K562 (cell line): ENCODE measurements around the gene TTC19. TPM values are rescaled to one million over a fixed set of nuclear protein-coding genes. Genes with fewer than 3 reads are reported as not detected.
A peak's percentile ranks its signal among the peaks of the same experiment; 100 is the strongest.
"Not testable (repeated sequence)": the region's sequence is repeated elsewhere in the genome, so short reads cannot be mapped to it uniquely, and the experiment has no call there.

Experiments used
- ATAC-seq: fragments of 200-7000 bp; cut with Tn5 transposase; 3 replicates; pipeline ENCODE4 v1.9.1; 2020; ENCODE audit warnings: moderate library complexity
- BruUV-seq: library from RNA; stranded (reverse); fragments of 400-500 nt; replicated peaks from 2 replicates; lab custom pipeline; 2021; lab: Mats Ljungman, UMichigan
- CTCF ChIA-PET: fragments of 300-600 bp; formaldehyde crosslinking; extraction: SDS; loops from one replicate; lab custom pipeline; 2021; ENCODE audit warnings: low intra/inter-chr PET ratio; lab: Yijun Ruan, JAX
- POLR2A ChIA-PET: fragments of 300-600, 350-650 bp; sonication (Branson Sonifier 250); formaldehyde crosslinking; extraction: SDS; loops from one replicate; lab custom pipeline; 2021; ENCODE audit warnings: antibody characterized with exemption, inconsistent platforms; lab: Yijun Ruan, JAX
- DNase-seq, 4 experiments: peaks; one replicate each; pipeline versions ENCODE4 v3.0.0 to v3.0.0-alpha.2; 2011 to 2018; ENCODE audit warnings: low spot score in 3 of 4, mixed read lengths in 3 of 4; ENCODE audit errors: extremely low read depth in 1 of 4
- FAIRE-seq: peaks from 2 replicates; lab custom pipeline; 2011; peaks lifted over from hg19 to GRCh38; lab: Jason Lieb, UNC
- H2AFZ ChIP-seq: 2 replicates; pipeline ENCODE4 v1.6.0; 2011; ENCODE audit warnings: low read depth, low read length, control low read depth, inconsistent platforms
- H3K27ac ChIP-seq: fragments of 200-600 bp; 3 replicates; pipeline ENCODE4 v1.8.0; 2011; ENCODE audit warnings: low read depth, mild to moderate bottlenecking, control low read depth, inconsistent platforms, low read length, moderate library complexity, mixed read lengths; ENCODE audit errors: extremely low read depth
- H3K27me3 ChIP-seq, 2 experiments: fragments of 300-600 bp in 1 of 2; 2 replicates in 1 of 2; 3 replicates in 1 of 2; pipeline versions ENCODE4 v1.6.0 to v1.8.0; 2011; ENCODE audit warnings: inconsistent platforms in 2 of 2, low read length in 2 of 2, mild to moderate bottlenecking in 1 of 2, mixed read lengths in 1 of 2, moderate library complexity in 1 of 2; ENCODE audit not compliant: control insufficient read depth in 2 of 2, insufficient read depth in 2 of 2
- H3K36me3 ChIP-seq: fragments of 300-600 bp; 3 replicates; pipeline ENCODE4 v1.8.0; 2011; ENCODE audit warnings: mild to moderate bottlenecking, low read length, inconsistent platforms; ENCODE audit not compliant: control insufficient read depth, insufficient read depth
- H3K4me1 ChIP-seq, 2 experiments: fragments of 200-600 bp in 1 of 2; replicated peaks in 1 of 2; 2 replicates in 1 of 2; 3 replicates in 1 of 2; pipeline versions ENCODE4 v1.5.1 to v1.8.0; 2011; ENCODE audit warnings: inconsistent platforms in 2 of 2, low read length in 2 of 2, mild to moderate bottlenecking in 1 of 2, mixed read lengths in 1 of 2, moderate library complexity in 1 of 2; ENCODE audit not compliant: control insufficient read depth in 2 of 2, insufficient read depth in 2 of 2
- H3K4me2 ChIP-seq: 2 replicates; pipeline ENCODE4 v1.6.1; 2011; ENCODE audit warnings: low read length, control low read depth, inconsistent platforms, mixed read lengths; ENCODE audit not compliant: insufficient read depth
- H3K4me3 ChIP-seq: fragments of 200-600 bp; sonication (generic), shearing (Covaris generic); 2 replicates; pipeline ENCODE4 v1.5.1; 2016; ENCODE audit warnings: control low read depth, inconsistent platforms
- H3K79me2 ChIP-seq: fragments of 200-600 bp; 3 replicates; pipeline ENCODE4 v1.8.0; 2011; ENCODE audit warnings: low read length, inconsistent platforms; ENCODE audit not compliant: control insufficient read depth, insufficient read depth
- H3K9ac ChIP-seq, 2 experiments: 2 replicates each; pipeline versions ENCODE4 v1.6.0 to v1.6.1; 2011; ENCODE audit warnings: low read depth in 2 of 2, low read length in 2 of 2, control low read depth in 1 of 2, inconsistent platforms in 1 of 2, mild to moderate bottlenecking in 1 of 2, mixed read lengths in 1 of 2; ENCODE audit not compliant: insufficient read depth in 1 of 2
- H3K9me1 ChIP-seq: one replicate; pipeline ENCODE4 v1.6.0; 2011; ENCODE audit warnings: inconsistent platforms, mild to moderate bottlenecking, low read length, moderate library complexity; ENCODE audit not compliant: control insufficient read depth, insufficient read depth
- H3K9me3 ChIP-seq: replicated peaks from 2 replicates; pipeline ENCODE4 v1.5.1; 2011; ENCODE audit warnings: low read depth, low read length, inconsistent platforms; ENCODE audit not compliant: control insufficient read depth, insufficient read depth
- H4K20me1 ChIP-seq: replicated peaks from 2 replicates; pipeline ENCODE4 v1.6.1; 2011; ENCODE audit warnings: low read length, inconsistent platforms, mixed read lengths; ENCODE audit not compliant: control insufficient read depth, insufficient read depth
- CBFA2T2 ChIP-seq: fragments of 450-650 bp; conservative IDR thresholded peaks from 2 replicates; pipeline ENCODE4 v1.6.1; 2017; ENCODE audit warnings: mild to moderate bottlenecking
- CBFA2T3 ChIP-seq: fragments of 450-650 bp; IDR thresholded peaks from 2 replicates; pipeline ENCODE4 v1.6.1; 2017
- CREM ChIP-seq: IDR thresholded peaks from 2 replicates; pipeline ENCODE4 v1.6.1; 2014; ENCODE audit warnings: antibody characterized with exemption, low read depth
- ESRRA ChIP-seq: fragments of 450-650 bp; IDR thresholded peaks from 2 replicates; pipeline ENCODE4 v1.6.1; 2014; ENCODE audit warnings: low read depth, mild to moderate bottlenecking, moderate library complexity, borderline replicate concordance
- HDAC1 ChIP-seq, 2 experiments: fragments of 450-650 bp; IDR thresholded peaks; 2 replicates each; pipeline ENCODE4 v1.6.1; 2016 to 2017; ENCODE audit warnings: inconsistent platforms in 1 of 2, mild to moderate bottlenecking in 1 of 2, moderate library complexity in 1 of 2
- NCOR1 ChIP-seq: fragments of 450-650 bp; IDR thresholded peaks from 2 replicates; pipeline ENCODE4 v1.6.1; 2016; ENCODE audit warnings: mild to moderate bottlenecking, moderate library complexity
- WGBS: fragments of 100-300 bp; shearing (Covaris generic); methylation state at CpG from one replicate; pipeline ENCODE4 v1.1.6; 2016; ENCODE audit warnings: low coverage, mixed read lengths; ENCODE audit not compliant: insufficient coverage; ENCODE audit errors: missing lambda C conversion rate; 5-methylcytosine and 5-hydroxymethylcytosine counted together
- in situ Hi-C: fragments of 300-500 bp; cut with MboI; formaldehyde crosslinking; loops from 4 replicates; pipeline ENCODE4 v1.15.0; 2018; ENCODE audit warnings: inconsistent platforms, mixed read lengths
- intact Hi-C: fragments of 100-400 bp; cut with micrococcal nuclease; formaldehyde crosslinking; loops from 2 replicates; pipeline ENCODE4 v1.14.2; 2022
- polyA plus RNA-seq, 8 experiments: library from polyadenylated mRNA; depleted of rRNA in 4 of 8; stranded (reverse) in 5 of 8; unstranded in 3 of 8; fragments of >200 nt; fragmentation: Nextera tagmentation in 2 of 8; fragmentation: Illumina TruSeq in 1 of 8; extraction: Ambion mirVana in 2 of 8; extraction: Trizol in 1 of 8; gene quantifications; 2 replicates each; pipeline versions ENCODE4 v1.2.1 to v1.2.3, GENCODE V29; 2011 to 2014; ENCODE audit warnings: inconsistent platforms in 1 of 8, missing spikeins in 1 of 8
- total RNA-seq, 7 experiments: library from RNA; depleted of rRNA in 6 of 7; stranded (reverse); fragments of >200 nt in 6 of 7; fragmentation: Illumina TruSeq in 2 of 7; extraction: Trizol in 2 of 7; gene quantifications; 2 replicates each; pipeline versions ENCODE4 v1.2.1 to v1.2.3, GENCODE V29; 2011 to 2021; ENCODE audit warnings: low replicate concordance in 1 of 7
- TF ChIP-seq, protein P1 (sequence below): fragments of 450-650 bp; IDR thresholded peaks from 2 replicates; pipeline ENCODE4 v1.6.1; 2016; ENCODE audit warnings: antibody characterized with exemption
- TF ChIP-seq, protein P2 (sequence below): fragments of 450-650 bp; IDR thresholded peaks from 2 replicates; pipeline ENCODE4 v1.6.1; 2016; ENCODE audit warnings: mild to moderate bottlenecking, moderate library complexity

The TTC19 gene
- total and polyA plus RNA-seq, 9 of the 15 experiments (the other 6 are each of a cell fraction or from before 2014, with no cell fraction given), result 8.1 to 60.8 (median 25.3) TPM

DNA sequence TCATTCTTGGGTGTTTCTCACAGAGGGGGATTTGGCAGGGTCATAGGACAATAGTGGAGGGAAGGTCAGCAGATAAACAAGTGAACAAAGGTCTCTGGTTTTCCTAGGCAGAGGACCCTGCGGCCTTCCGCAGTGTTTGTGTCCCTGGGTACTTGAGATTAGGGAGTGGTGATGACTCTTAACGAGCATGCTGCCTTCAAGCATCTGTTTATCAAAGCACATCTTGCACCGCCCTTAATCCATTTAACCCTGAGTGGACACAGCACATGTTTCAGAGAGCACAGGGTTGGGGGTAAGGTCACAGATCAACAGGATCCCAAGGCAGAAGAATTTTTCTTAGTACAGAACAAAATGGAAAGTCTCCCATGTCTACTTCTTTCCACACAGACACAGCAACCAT, 20.6 kb upstream of the TTC19 start:
- H3K9me1 ChIP-seq, H3K9me3 ChIP-seq, H3K27me3 ChIP-seq, H3K27ac ChIP-seq, CTCF ChIA-PET, H2AFZ ChIP-seq, DNase-seq, ATAC-seq, BruUV-seq, H3K4me2 ChIP-seq, intact Hi-C loops, H4K20me1 ChIP-seq, in situ Hi-C loops, H3K4me3 ChIP-seq, H3K9ac ChIP-seq: not testable (repeated sequence)
- peaks cover 11% of the 10 kb centered on the region for H3K79me2 ChIP-seq
- no CpG with 5 or more reads among the region's 4 CpGs for WGBS
- FAIRE-seq, result peak; percentile 58
- POLR2A ChIA-PET, result interaction anchor here (1.4 kb wide), 1 partner anchor 8 kb away, joined by 4 read pairs; no protein-coding TSS in a partner anchor
- peaks cover 41% of the 10 kb centered on the region; the same call in 2 of the 3 replicates for H3K36me3 ChIP-seq
- H3K4me1 ChIP-seq, result peaks cover 20 to 34% of the 10 kb centered on the region in 2 experiments; a peak in 4 of 5 replicates
- TF ChIP-seq NCOR1, result peak; percentile 83
- TF ChIP-seq ESRRA, result 0 out of 2 replicates have a peak, but pooled peaks have one; percentile 23
- peak; percentile 86 for TF ChIP-seq CBFA2T2
- peak; percentile 90 for TF ChIP-seq CBFA2T3
- peak; percentile 29; the same call in 1 of the 2 replicates for TF ChIP-seq CREM
- TF ChIP-seq, protein P1, sequence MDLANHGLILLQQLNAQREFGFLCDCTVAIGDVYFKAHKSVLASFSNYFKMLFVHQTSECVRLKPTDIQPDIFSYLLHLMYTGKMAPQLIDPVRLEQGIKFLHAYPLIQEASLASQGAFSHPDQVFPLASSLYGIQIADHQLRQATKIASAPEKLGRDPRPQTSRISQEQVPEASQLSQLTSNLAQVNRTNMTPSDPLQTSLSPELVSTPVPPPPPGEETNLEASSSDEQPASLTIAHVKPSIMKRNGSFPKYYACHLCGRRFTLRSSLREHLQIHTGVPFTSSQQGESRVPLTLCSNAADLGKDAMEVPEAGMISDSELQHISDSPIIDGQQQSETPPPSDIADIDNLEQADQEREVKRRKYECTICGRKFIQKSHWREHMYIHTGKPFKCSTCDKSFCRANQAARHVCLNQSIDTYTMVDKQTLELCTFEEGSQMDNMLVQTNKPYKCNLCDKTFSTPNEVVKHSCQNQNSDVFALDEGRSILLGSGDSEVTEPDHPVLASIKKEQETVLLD, result peak; percentile 9; the same call in 1 of the 2 replicates
- TF ChIP-seq, protein P2, sequence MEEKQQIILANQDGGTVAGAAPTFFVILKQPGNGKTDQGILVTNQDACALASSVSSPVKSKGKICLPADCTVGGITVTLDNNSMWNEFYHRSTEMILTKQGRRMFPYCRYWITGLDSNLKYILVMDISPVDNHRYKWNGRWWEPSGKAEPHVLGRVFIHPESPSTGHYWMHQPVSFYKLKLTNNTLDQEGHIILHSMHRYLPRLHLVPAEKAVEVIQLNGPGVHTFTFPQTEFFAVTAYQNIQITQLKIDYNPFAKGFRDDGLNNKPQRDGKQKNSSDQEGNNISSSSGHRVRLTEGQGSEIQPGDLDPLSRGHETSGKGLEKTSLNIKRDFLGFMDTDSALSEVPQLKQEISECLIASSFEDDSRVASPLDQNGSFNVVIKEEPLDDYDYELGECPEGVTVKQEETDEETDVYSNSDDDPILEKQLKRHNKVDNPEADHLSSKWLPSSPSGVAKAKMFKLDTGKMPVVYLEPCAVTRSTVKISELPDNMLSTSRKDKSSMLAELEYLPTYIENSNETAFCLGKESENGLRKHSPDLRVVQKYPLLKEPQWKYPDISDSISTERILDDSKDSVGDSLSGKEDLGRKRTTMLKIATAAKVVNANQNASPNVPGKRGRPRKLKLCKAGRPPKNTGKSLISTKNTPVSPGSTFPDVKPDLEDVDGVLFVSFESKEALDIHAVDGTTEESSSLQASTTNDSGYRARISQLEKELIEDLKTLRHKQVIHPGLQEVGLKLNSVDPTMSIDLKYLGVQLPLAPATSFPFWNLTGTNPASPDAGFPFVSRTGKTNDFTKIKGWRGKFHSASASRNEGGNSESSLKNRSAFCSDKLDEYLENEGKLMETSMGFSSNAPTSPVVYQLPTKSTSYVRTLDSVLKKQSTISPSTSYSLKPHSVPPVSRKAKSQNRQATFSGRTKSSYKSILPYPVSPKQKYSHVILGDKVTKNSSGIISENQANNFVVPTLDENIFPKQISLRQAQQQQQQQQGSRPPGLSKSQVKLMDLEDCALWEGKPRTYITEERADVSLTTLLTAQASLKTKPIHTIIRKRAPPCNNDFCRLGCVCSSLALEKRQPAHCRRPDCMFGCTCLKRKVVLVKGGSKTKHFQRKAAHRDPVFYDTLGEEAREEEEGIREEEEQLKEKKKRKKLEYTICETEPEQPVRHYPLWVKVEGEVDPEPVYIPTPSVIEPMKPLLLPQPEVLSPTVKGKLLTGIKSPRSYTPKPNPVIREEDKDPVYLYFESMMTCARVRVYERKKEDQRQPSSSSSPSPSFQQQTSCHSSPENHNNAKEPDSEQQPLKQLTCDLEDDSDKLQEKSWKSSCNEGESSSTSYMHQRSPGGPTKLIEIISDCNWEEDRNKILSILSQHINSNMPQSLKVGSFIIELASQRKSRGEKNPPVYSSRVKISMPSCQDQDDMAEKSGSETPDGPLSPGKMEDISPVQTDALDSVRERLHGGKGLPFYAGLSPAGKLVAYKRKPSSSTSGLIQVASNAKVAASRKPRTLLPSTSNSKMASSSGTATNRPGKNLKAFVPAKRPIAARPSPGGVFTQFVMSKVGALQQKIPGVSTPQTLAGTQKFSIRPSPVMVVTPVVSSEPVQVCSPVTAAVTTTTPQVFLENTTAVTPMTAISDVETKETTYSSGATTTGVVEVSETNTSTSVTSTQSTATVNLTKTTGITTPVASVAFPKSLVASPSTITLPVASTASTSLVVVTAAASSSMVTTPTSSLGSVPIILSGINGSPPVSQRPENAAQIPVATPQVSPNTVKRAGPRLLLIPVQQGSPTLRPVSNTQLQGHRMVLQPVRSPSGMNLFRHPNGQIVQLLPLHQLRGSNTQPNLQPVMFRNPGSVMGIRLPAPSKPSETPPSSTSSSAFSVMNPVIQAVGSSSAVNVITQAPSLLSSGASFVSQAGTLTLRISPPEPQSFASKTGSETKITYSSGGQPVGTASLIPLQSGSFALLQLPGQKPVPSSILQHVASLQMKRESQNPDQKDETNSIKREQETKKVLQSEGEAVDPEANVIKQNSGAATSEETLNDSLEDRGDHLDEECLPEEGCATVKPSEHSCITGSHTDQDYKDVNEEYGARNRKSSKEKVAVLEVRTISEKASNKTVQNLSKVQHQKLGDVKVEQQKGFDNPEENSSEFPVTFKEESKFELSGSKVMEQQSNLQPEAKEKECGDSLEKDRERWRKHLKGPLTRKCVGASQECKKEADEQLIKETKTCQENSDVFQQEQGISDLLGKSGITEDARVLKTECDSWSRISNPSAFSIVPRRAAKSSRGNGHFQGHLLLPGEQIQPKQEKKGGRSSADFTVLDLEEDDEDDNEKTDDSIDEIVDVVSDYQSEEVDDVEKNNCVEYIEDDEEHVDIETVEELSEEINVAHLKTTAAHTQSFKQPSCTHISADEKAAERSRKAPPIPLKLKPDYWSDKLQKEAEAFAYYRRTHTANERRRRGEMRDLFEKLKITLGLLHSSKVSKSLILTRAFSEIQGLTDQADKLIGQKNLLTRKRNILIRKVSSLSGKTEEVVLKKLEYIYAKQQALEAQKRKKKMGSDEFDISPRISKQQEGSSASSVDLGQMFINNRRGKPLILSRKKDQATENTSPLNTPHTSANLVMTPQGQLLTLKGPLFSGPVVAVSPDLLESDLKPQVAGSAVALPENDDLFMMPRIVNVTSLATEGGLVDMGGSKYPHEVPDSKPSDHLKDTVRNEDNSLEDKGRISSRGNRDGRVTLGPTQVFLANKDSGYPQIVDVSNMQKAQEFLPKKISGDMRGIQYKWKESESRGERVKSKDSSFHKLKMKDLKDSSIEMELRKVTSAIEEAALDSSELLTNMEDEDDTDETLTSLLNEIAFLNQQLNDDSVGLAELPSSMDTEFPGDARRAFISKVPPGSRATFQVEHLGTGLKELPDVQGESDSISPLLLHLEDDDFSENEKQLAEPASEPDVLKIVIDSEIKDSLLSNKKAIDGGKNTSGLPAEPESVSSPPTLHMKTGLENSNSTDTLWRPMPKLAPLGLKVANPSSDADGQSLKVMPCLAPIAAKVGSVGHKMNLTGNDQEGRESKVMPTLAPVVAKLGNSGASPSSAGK, result peak; percentile 45; the same call in 1 of the 2 replicates
- 0 out of 4 replicates have a peak, but pooled peaks of 1 of the 2 experiments have one; percentile 25 for TF ChIP-seq HDAC1 (IDR thresholded peaks at IDR 0.05)
